Panc1 (cell line): ENCODE data around the gene KRT1.

Experiments
- CTCF ChIP-seq: fragments of 450-650 bp; IDR thresholded peaks from 2 replicates; pipeline ENCODE4 v1.5.1; 2017; ENCODE audit warnings: mild to moderate bottlenecking
- REST ChIP-seq, 2 experiments: IDR thresholded peaks; 2 replicates each; pipeline ENCODE4 v1.6.1; 2011 to 2012; ENCODE audit warnings: low read depth in 2 of 2, control low read depth in 1 of 2, low read length in 1 of 2, mild to moderate bottlenecking in 1 of 2, moderate library complexity in 1 of 2; ENCODE audit not compliant: insufficient read depth in 1 of 2

GRCh38 chr12:52647601-52648000, 32.6 kb downstream of the KRT1 start:
- no peak for TF ChIP-seq CTCF
- no peak for TF ChIP-seq REST (IDR thresholded peaks at IDR 0.05; ENCODE audit: insufficient read depth in 1 of 2, low read depth in 2 of 2, low read length in 1 of 2)
